H1 (cell line): ENCODE data around the gene GALNT2. TPM values are rescaled to one million over a fixed set of nuclear protein-coding genes. Genes with fewer than 3 reads are reported as not detected.
A peak's percentile ranks its signal among the peaks of the same experiment; 100 is the strongest.

Experiments used
- CTCF ChIA-PET: fragments of 300-600 bp; sonication (Branson Sonifier 250); formaldehyde crosslinking; loops from one replicate; lab custom pipeline; 2021; ENCODE audit not compliant: partially characterized antibody; lab: Charles Lee
- POLR2A ChIA-PET: fragments of 300-600 bp; sonication (Branson Sonifier 250); formaldehyde crosslinking; loops from one replicate; lab custom pipeline; 2021; ENCODE audit warnings: inconsistent platforms; ENCODE audit not compliant: partially characterized antibody; lab: Charles Lee
- DNase-seq, 2 experiments: peaks; one replicate each; pipeline versions ENCODE4 v3.0.0 to v3.0.0-alpha.2; 2010 to 2022; ENCODE audit warnings: low spot score in 2 of 2, low read depth in 1 of 2, mixed read lengths in 1 of 2
- FAIRE-seq: peaks from 2 replicates; lab custom pipeline; 2011; peaks lifted over from hg19 to GRCh38; lab: Jason Lieb, UNC
- H2AFZ ChIP-seq: 2 replicates; pipeline ENCODE4 v1.8.1; 2012; ENCODE audit warnings: low read length, inconsistent platforms
- H2AK5ac ChIP-seq: 2 replicates; pipeline ENCODE4 v1.6.1; 2013; ENCODE audit warnings: low read depth, low read length
- H2BK120ac ChIP-seq: replicated peaks from 2 replicates; pipeline ENCODE3; 2013; ENCODE audit warnings: low read depth, low read length, inconsistent platforms
- H2BK12ac ChIP-seq: 2 replicates; pipeline ENCODE4 v1.6.1; 2013; ENCODE audit warnings: low read depth, low read length
- H2BK15ac ChIP-seq: 2 replicates; pipeline ENCODE4 v1.6.1; 2013; ENCODE audit warnings: low read length
- H2BK20ac ChIP-seq: 2 replicates; pipeline ENCODE4 v1.6.1; 2013; ENCODE audit warnings: low read length
- H2BK5ac ChIP-seq: 2 replicates; pipeline ENCODE4 v1.6.1; 2013; ENCODE audit warnings: low read depth, low read length
- H3K14ac ChIP-seq: 2 replicates; pipeline ENCODE4 v1.6.1; 2013; ENCODE audit warnings: inconsistent platforms; ENCODE audit not compliant: insufficient read length
- H3K18ac ChIP-seq: 2 replicates; pipeline ENCODE4 v1.6.1; 2013; ENCODE audit warnings: low read length; ENCODE audit errors: extremely low read depth
- H3K23ac ChIP-seq: 2 replicates; pipeline ENCODE4 v1.6.1; 2013; ENCODE audit warnings: inconsistent platforms; ENCODE audit not compliant: insufficient read length
- H3K23me2 ChIP-seq: 2 replicates; pipeline ENCODE4 v1.6.1; 2013; ENCODE audit warnings: low read depth, low read length
- H3K27ac ChIP-seq: 2 replicates; pipeline ENCODE4 v1.6.1; 2011; ENCODE audit warnings: low read depth, low read length, inconsistent platforms
- H3K27me3 ChIP-seq, 4 experiments: replicated peaks in 1 of 4; 1 replicate in 1 of 4; 2 replicates in 3 of 4; pipeline versions ENCODE4 v1.6.1 to v1.8.1; 2011 to 2013; ENCODE audit warnings: low read length in 3 of 4, mild to moderate bottlenecking in 3 of 4, inconsistent platforms in 2 of 4, mixed read lengths in 2 of 4, moderate library complexity in 1 of 4; ENCODE audit not compliant: control insufficient read depth in 3 of 4, insufficient read depth in 3 of 4; ENCODE audit errors: extremely low read depth in 1 of 4
- H3K36me3 ChIP-seq, 4 experiments: 2 replicates each; pipeline versions ENCODE4 v1.6.1 to v1.8.1; 2011 to 2013; ENCODE audit warnings: mild to moderate bottlenecking in 4 of 4, low read length in 3 of 4, moderate library complexity in 2 of 4, control low read depth in 1 of 4, inconsistent platforms in 1 of 4; ENCODE audit not compliant: insufficient read depth in 4 of 4, control insufficient read depth in 2 of 4
- H3K4ac ChIP-seq: replicated peaks from 2 replicates; pipeline ENCODE3; 2013; ENCODE audit warnings: low read length, low read depth, mixed read lengths, inconsistent platforms; ENCODE audit not compliant: insufficient read length
- H3K4me1 ChIP-seq, 4 experiments: replicated peaks in 1 of 4; 1 replicate in 1 of 4; 2 replicates in 3 of 4; pipeline versions ENCODE4 v1.6.1 to v1.8.1; 2011 to 2013; ENCODE audit warnings: low read length in 3 of 4, inconsistent platforms in 2 of 4, mixed read lengths in 1 of 4; ENCODE audit not compliant: insufficient read depth in 4 of 4, control insufficient read depth in 3 of 4
- H3K4me2 ChIP-seq, 2 experiments: 2 replicates each; pipeline versions ENCODE4 v1.6.1 to v1.8.1; 2011 to 2013; ENCODE audit warnings: low read depth in 2 of 2, low read length in 2 of 2, control low read depth in 1 of 2, inconsistent platforms in 1 of 2, mild to moderate bottlenecking in 1 of 2; ENCODE audit not compliant: insufficient read depth in 1 of 2
- H3K4me3 ChIP-seq, 4 experiments: fragments of 200-600, 300-600 bp in 1 of 4; sonication (generic), shearing (Covaris generic), sonication (Bioruptor Twin) in 1 of 4; 2 replicates each; pipeline versions ENCODE4 v1.5.1 to v1.8.1; 2011 to 2016; ENCODE audit warnings: low read length in 4 of 4, low read depth in 3 of 4, control low read depth in 2 of 4, inconsistent platforms in 2 of 4, mild to moderate bottlenecking in 2 of 4, mixed read lengths in 1 of 4, moderate library complexity in 1 of 4; ENCODE audit not compliant: insufficient read depth in 2 of 4; ENCODE audit errors: extremely low read depth in 1 of 4
- H3K56ac ChIP-seq: replicated peaks from 2 replicates; pipeline ENCODE3; 2013; ENCODE audit warnings: low read depth, mild to moderate bottlenecking, mixed read lengths, low read length, inconsistent platforms; ENCODE audit not compliant: insufficient read length
- H3K79me1 ChIP-seq: 2 replicates; pipeline ENCODE4 v1.6.1; 2013; ENCODE audit warnings: low read depth, low read length, control low read depth
- H3K79me2 ChIP-seq, 2 experiments: 2 replicates each; pipeline versions ENCODE4 v1.6.1 to v1.8.1; 2012 to 2013; ENCODE audit warnings: low read length in 2 of 2, mild to moderate bottlenecking in 2 of 2, inconsistent platforms in 1 of 2; ENCODE audit not compliant: insufficient read depth in 2 of 2, control insufficient read depth in 1 of 2
- H3K9ac ChIP-seq, 4 experiments: replicated peaks in 1 of 4; 1 replicate in 1 of 4; 2 replicates in 3 of 4; pipeline versions ENCODE4 v1.6.1 to v1.8.1; 2011 to 2013; ENCODE audit warnings: low read depth in 3 of 4, low read length in 3 of 4, control low read depth in 2 of 4, mild to moderate bottlenecking in 2 of 4, moderate library complexity in 2 of 4, inconsistent platforms in 1 of 4; ENCODE audit errors: extremely low read depth in 1 of 4
- H3K9me3 ChIP-seq, 2 experiments: 2 replicates each; pipeline versions ENCODE4 v1.6.1 to v1.8.1; 2012 to 2013; ENCODE audit warnings: mild to moderate bottlenecking in 2 of 2, moderate library complexity in 2 of 2, control low read depth in 1 of 2, inconsistent platforms in 1 of 2, low read depth in 1 of 2, low read length in 1 of 2, mixed read lengths in 1 of 2; ENCODE audit not compliant: insufficient read depth in 2 of 2
- H4K20me1 ChIP-seq, 2 experiments: replicated peaks in 1 of 2; 2 replicates each; pipeline versions ENCODE3 to v1.8.1; 2011 to 2013; ENCODE audit warnings: inconsistent platforms in 2 of 2, low read length in 2 of 2, mild to moderate bottlenecking in 1 of 2; ENCODE audit not compliant: insufficient read depth in 2 of 2, control insufficient read depth in 1 of 2
- H4K5ac ChIP-seq: 2 replicates; pipeline ENCODE4 v1.6.1; 2013; ENCODE audit warnings: low read length, low read depth, mixed read lengths, inconsistent platforms; ENCODE audit not compliant: insufficient read length
- H4K8ac ChIP-seq: 2 replicates; pipeline ENCODE4 v1.8.0; 2013; ENCODE audit warnings: mild to moderate bottlenecking, moderate library complexity, low read length, inconsistent platforms; ENCODE audit not compliant: insufficient read depth; ENCODE audit errors: extremely low read depth
- H4K91ac ChIP-seq: replicated peaks from 2 replicates; pipeline ENCODE3; 2013; ENCODE audit warnings: low read length, mixed read lengths, inconsistent platforms; ENCODE audit not compliant: insufficient read length
- BCL11A ChIP-seq, 2 experiments: IDR thresholded peaks; one replicate each; pipeline ENCODE4 v1.6.1; 2011; ENCODE audit warnings: low read depth in 2 of 2, low read length in 2 of 2, mild to moderate bottlenecking in 2 of 2
- EGR1 ChIP-seq: IDR thresholded peaks from 2 replicates; pipeline ENCODE4 v1.6.1; 2011; ENCODE audit warnings: low read depth, low read length, borderline replicate concordance
- KDM5A ChIP-seq: fragments of 200-600 bp; IDR thresholded peaks from 2 replicates; pipeline ENCODE4 v1.7.1; 2012; ENCODE audit warnings: mild to moderate bottlenecking, low read length, inconsistent platforms, mixed read lengths
- MAFK ChIP-seq: IDR thresholded peaks from 2 replicates; pipeline ENCODE4 v1.6.1; 2012; ENCODE audit warnings: low read depth, mild to moderate bottlenecking, improper control_type of control experiment, low read length
- RNF2 ChIP-seq: fragments of 200-900, 300-1000 bp; sonication (generic); IDR thresholded peaks from 2 replicates; pipeline ENCODE4 v1.7.1; 2016; ENCODE audit warnings: borderline replicate concordance, low read depth, mild to moderate bottlenecking, antibody characterized with exemption, low read length; ENCODE audit not compliant: poor library complexity, severe bottlenecking; ENCODE audit errors: missing control alignments
- TAF7 ChIP-seq: optimal IDR thresholded peaks from 2 replicates; pipeline ENCODE3; 2011; ENCODE audit warnings: low read depth, mild to moderate bottlenecking, inconsistent platforms, low read length, moderate library complexity, borderline replicate concordance
- WGBS, 2 experiments: shearing (Covaris generic) in 1 of 2; methylation state at CpG; one replicate each; pipeline versions ENCODE4 v1.1.6 to v1.1.7; 2013 to 2015; ENCODE audit warnings: low lambda C conversion rate in 2 of 2, mixed read lengths in 2 of 2, inconsistent platforms in 1 of 2, low coverage in 1 of 2, missing lambda C conversion rate in 1 of 2; ENCODE audit not compliant: insufficient replicate concordance in 2 of 2, insufficient coverage in 1 of 2, insufficient read length in 1 of 2; ENCODE audit errors: extremely low coverage in 1 of 2, missing lambda C conversion rate in 1 of 2; 5-methylcytosine and 5-hydroxymethylcytosine counted together
- polyA plus RNA-seq, 7 experiments: library from polyadenylated mRNA; depleted of rRNA in 3 of 7; stranded (reverse) in 5 of 7; unstranded in 2 of 7; fragments of >200 nt in 5 of 7; fragments of 200-250 nt in 2 of 7; gene quantifications; 1 replicate in 5 of 7; 2 replicates in 1 of 7; 4 replicates in 1 of 7; pipeline versions ENCODE4 v1.2.1 to v1.2.3, GENCODE V29; 2011 to 2013; ENCODE audit warnings: missing spikeins in 2 of 7, mixed read lengths in 2 of 7
- total RNA-seq: library from RNA; stranded (reverse); fragmentation: NEBNext Ultra II Directional; extraction: Animal tissue kit (Norgen Biotek cat#: 25700); gene quantifications from 2 replicates; pipeline ENCODE4 v1.2.1, GENCODE V29; 2021
- TF ChIP-seq, protein P1 (sequence below): IDR thresholded peaks from 2 replicates; pipeline ENCODE4 v1.6.1; 2011; ENCODE audit warnings: low read length, improper control_type of control experiment
- TF ChIP-seq, protein P2 (sequence below), 3 experiments: IDR thresholded peaks; 1 replicate in 2 of 3; 2 replicates in 1 of 3; pipeline versions ENCODE4 v1.5.1 to v1.6.1; 2011; ENCODE audit warnings: low read length in 3 of 3, mild to moderate bottlenecking in 3 of 3, inconsistent platforms in 2 of 3, low read depth in 1 of 3, moderate library complexity in 1 of 3; ENCODE audit not compliant: insufficient read depth in 1 of 3; ENCODE audit errors: control extremely low read depth in 1 of 3

Gene GALNT2
- total and polyA plus RNA-seq, 2 of the 8 experiments (the other 6 are each of a cell fraction or from before 2014, with no cell fraction given): 34.5 to 75.3 TPM

DNA sequence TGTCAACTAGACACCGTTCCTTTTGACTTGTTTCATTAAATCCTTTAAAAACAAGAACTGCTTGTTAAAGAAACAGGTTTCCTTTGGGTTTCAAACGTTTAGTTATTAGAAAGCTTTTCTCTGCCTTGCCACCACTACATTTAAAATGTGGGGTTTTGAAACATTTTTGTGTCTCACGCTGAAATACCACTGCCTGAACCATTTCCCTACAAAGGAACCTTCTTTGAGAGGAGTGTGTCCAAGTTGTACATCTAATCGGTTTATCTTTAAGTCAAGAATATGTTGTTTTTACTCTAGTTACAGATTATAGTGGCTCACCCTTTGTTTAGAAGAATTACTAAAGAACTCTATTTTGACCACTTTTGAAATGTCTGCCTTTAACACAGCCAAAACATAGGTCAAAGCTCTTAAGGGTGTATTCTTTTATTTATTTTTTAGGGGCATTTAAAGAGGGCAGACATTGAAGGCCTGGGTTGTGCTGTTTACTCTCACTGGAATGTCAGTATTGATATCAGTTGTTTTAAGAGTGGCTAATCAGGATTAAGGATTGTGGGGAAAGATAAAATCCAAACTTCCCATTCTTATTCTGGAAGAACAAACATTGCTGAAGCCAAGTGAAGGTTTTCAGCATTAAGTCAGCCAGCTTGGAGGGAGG lies 143.4 kb downstream of the GALNT2 start:
- WGBS, 2 experiments: 92% methylated on average over 4 of the region's 4 CpGs; no CpG with 5 or more reads in 1 of the 2 experiments
- Histone ChIP-seq H2BK5ac (no peak overlapping the region), H2BK20ac (no peak overlapping the region), H3K18ac (no peak overlapping the region), H3K36me3 (no peaks in the 10 kb centered on the region), H3K4me1 (no peaks in the 10 kb centered on the region; a peak in 1 of 7 replicates), H3K4ac (no peak overlapping the region), H4K5ac (no peak overlapping the region), H4K8ac (no peak overlapping the region), H2AFZ (no peak overlapping the region), H4K91ac (no peak overlapping the region), H3K56ac (no peak overlapping the region), H3K79me1 (peaks cover 6% of the 10 kb centered on the region; the same call in 1 of the 2 replicates), H2BK12ac (no peak overlapping the region), H3K79me2 (peaks cover 0 to 4% of the 10 kb centered on the region in 2 experiments; a peak in 1 of 4 replicates), H3K23ac (no peak overlapping the region), H3K14ac (no peak overlapping the region), H2AK5ac (no peak overlapping the region), H3K4me3 (no peak overlapping the region), H3K23me2 (no peaks in the 10 kb centered on the region), H4K20me1 (peaks cover 0 to 4% of the 10 kb centered on the region in 2 experiments), H2BK15ac (no peak overlapping the region), H3K9me3 (no peaks in the 10 kb centered on the region), H3K27me3 (no peaks in the 10 kb centered on the region), H3K9ac (no peak overlapping the region), H3K4me2 (no peak overlapping the region), H3K27ac (no peak overlapping the region), H2BK120ac (no peak overlapping the region)
- ChIA-PET POLR2A (no interaction called here), CTCF (interaction anchor here (0.9 to 2.9 kb wide), 6 partner anchors 11 to 549 kb away, joined by 3 to 17 read pairs (median 4); no protein-coding TSS in a partner anchor)
- DNase-seq (peak in 1 of 2 experiments; percentile 13), FAIRE-seq (no peak)
- TF ChIP-seq EGR1: no peak
- TF ChIP-seq, protein P1, sequence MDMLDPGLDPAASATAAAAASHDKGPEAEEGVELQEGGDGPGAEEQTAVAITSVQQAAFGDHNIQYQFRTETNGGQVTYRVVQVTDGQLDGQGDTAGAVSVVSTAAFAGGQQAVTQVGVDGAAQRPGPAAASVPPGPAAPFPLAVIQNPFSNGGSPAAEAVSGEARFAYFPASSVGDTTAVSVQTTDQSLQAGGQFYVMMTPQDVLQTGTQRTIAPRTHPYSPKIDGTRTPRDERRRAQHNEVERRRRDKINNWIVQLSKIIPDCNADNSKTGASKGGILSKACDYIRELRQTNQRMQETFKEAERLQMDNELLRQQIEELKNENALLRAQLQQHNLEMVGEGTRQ: no peak
- TF ChIP-seq RNF2: no peak
- TF ChIP-seq, protein P2, sequence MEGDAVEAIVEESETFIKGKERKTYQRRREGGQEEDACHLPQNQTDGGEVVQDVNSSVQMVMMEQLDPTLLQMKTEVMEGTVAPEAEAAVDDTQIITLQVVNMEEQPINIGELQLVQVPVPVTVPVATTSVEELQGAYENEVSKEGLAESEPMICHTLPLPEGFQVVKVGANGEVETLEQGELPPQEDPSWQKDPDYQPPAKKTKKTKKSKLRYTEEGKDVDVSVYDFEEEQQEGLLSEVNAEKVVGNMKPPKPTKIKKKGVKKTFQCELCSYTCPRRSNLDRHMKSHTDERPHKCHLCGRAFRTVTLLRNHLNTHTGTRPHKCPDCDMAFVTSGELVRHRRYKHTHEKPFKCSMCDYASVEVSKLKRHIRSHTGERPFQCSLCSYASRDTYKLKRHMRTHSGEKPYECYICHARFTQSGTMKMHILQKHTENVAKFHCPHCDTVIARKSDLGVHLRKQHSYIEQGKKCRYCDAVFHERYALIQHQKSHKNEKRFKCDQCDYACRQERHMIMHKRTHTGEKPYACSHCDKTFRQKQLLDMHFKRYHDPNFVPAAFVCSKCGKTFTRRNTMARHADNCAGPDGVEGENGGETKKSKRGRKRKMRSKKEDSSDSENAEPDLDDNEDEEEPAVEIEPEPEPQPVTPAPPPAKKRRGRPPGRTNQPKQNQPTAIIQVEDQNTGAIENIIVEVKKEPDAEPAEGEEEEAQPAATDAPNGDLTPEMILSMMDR (IDR thresholded peaks at IDR 0.05; ENCODE audit: control extremely low read depth in 1 of 3, insufficient read depth in 1 of 3, low read depth in 1 of 3, low read length in 3 of 3): no peak
- no peak for TF ChIP-seq MAFK
- TF ChIP-seq KDM5A: no peak
- no peak for TF ChIP-seq BCL11A (IDR thresholded peaks at IDR 0.05; ENCODE audit: low read depth in 2 of 2, low read length in 2 of 2)
- no peak for TF ChIP-seq TAF7
